Astrocyte of the hippocampus (primary cell): ENCODE data around the gene SLC12A1.

Experiments used
- DNase-seq: peaks from one replicate; pipeline ENCODE4 v3.0.0; 2011; ENCODE audit warnings: low read depth, low spot score

SLC12A1 gene

DNA sequence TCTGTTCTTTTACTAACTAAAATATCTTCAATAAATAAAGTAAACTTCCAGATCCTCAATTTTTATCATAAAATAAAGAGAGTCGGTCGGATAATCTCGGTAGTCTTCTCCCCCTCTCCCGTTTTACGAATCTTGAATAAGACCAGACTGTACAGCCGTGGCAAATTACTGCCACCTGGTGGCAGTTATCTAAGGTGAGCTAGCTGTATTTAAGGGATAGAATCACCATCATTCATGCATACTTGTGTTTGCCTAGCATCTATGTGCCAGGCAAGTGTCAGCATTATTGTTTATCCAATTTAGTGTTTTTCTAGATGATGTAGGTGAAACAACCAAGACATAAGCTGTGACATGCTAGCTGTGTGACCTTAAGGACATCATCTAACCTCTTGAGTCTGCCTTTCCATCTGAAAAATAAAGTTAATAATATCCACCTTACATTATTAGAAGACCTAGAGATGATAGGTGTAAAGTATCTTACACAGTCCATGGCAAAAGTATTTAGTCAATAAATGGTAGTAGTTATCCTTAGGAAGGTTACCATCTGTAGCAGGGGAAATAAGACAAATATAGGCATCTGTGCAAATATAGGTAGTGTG lies 146.5 kb downstream of the SLC12A1 start:
- peak; percentile 81 for DNase-seq
